ENCODE results near the gene ZSCAN9.

ZSCAN9 gene

DNA sequence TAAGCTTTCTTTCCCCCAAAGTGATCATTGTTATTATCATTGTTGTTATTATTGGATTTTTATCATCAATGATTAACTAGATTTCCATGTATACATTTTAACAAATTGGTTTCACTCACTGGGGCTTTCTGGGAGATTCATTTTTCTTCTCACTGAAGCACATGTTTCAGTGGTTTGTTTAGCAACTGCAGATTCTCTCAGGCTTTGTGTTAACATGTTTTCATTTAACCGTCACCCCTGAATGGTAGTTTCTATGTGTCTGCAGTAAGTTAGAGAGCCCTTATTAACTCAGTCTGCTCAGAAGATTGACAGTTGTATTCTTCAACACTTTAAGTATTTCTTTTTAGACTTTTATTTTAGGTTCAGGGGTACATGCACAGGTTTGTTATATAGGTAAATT lies 14.6 kb downstream of the ZSCAN9 start:
- Histone ChIP-seq H2BK15ac (ENCODE audit: low read length) (no peak overlapping the region), H3K4me2 (ENCODE audit: insufficient read depth, low read length, poor library complexity, severe bottlenecking) (no peak overlapping the region), H3K23ac (ENCODE audit: low read depth, low read length, poor library complexity) (no peak overlapping the region), H3K4me3 (ENCODE audit: low read length in 2 of 2) (no peak overlapping the region), H2AFZ (ENCODE audit: low read length) (no peak overlapping the region), H3K9me3 (replicated peaks in 1 of 2; ENCODE audit: control insufficient read depth in 2 of 2, insufficient read depth in 1 of 2, low read depth in 1 of 2, low read length in 2 of 2) (peaks cover 0 to 8% of the 10 kb centered on the region in 2 donors), H4K8ac (ENCODE audit: low read depth, low read length) (no peak overlapping the region), H2BK5ac (ENCODE audit: low read length) (no peak overlapping the region), H3K27ac (replicated peaks; ENCODE audit: low read length) (no peak overlapping the region), H3K36me3 (replicated peaks in 1 of 2; ENCODE audit: control insufficient read depth in 2 of 2, insufficient read depth in 2 of 2, low read length in 2 of 2) (peaks cover 6 to 46% of the 10 kb centered on the region in 2 donors), H2BK120ac (ENCODE audit: low read depth, low read length) (no peak overlapping the region), H3K14ac (ENCODE audit: low read length) (no peak overlapping the region), H3K9ac (ENCODE audit: low read depth, low read length, poor library complexity) (no peak overlapping the region), H3K4me1 (ENCODE audit: control insufficient read depth in 2 of 2, insufficient read depth in 1 of 2, low read depth in 1 of 2, low read length in 2 of 2) (peaks cover 0 to 1% of the 10 kb centered on the region in 2 donors), H4K91ac (ENCODE audit: low read depth, low read length, poor library complexity) (no peak overlapping the region), H3K27me3 (ENCODE audit: control insufficient read depth in 3 of 3, insufficient read depth in 3 of 3, low read depth in 1 of 3, low read length in 3 of 3) (no peaks in the 10 kb centered on the region), H3K18ac (ENCODE audit: low read length) (no peak overlapping the region), H2BK12ac (ENCODE audit: low read length) (no peak overlapping the region), H3K79me1 (ENCODE audit: low read depth, low read length) (no peaks in the 10 kb centered on the region), H2AK5ac (ENCODE audit: low read depth, low read length) (no peak overlapping the region), H3K4ac (ENCODE audit: low read length) (no peak overlapping the region)
- no peak for DNase-seq (ENCODE audit: low spot score)
- WGBS, 2 donors (ENCODE audit: extremely low coverage in 2 of 2, insufficient read length in 2 of 2, insufficient replicate concordance in 1 of 2) = no CpG with 5 or more reads among the region's 1 CpG

DNA sequence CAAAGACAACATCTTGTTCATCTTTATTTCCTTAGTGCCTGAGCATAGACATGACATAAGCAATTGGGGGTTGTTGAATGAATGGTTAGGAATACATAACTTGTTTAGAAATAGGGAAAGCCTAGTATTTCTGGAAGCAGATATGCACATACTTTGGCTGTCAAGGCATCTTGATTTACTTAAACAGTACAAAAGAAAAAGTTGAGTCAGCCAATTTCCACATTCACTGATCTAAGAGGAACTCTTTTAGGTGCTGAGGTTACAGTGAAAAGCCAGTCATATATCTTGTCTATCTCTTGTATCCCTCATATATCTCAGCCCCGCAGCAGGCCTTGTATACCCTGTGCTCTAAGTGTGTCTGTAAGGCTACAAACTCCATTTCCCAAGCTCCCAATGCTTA lies 15.4 kb downstream of the ZSCAN9 start:
- no peak overlapping the region for H3K23ac ChIP-seq (ENCODE audit: low read depth, low read length, poor library complexity)
- DNase-seq (ENCODE audit: low spot score) = no peak
- H3K4me1 ChIP-seq (ENCODE audit: control insufficient read depth in 2 of 2, insufficient read depth in 1 of 2, low read depth in 1 of 2, low read length in 2 of 2) = peaks cover 0 to 1% of the 10 kb centered on the region in 2 donors
- H3K79me1 ChIP-seq (ENCODE audit: low read depth, low read length) = no peaks in the 10 kb centered on the region
- H3K4me2 ChIP-seq (ENCODE audit: insufficient read depth, low read length, poor library complexity, severe bottlenecking) = no peak overlapping the region
- H2BK5ac ChIP-seq (ENCODE audit: low read length) = no peak overlapping the region
- no peak overlapping the region for H3K27ac ChIP-seq (replicated peaks; ENCODE audit: low read length)
- no peak overlapping the region for H2BK120ac ChIP-seq (ENCODE audit: low read depth, low read length)
- no peak overlapping the region for H3K9ac ChIP-seq (ENCODE audit: low read depth, low read length, poor library complexity)
- no peak overlapping the region for H3K18ac ChIP-seq (ENCODE audit: low read length)
- no CpG with 5 or more reads among the region's 1 CpG for WGBS, 2 donors (ENCODE audit: extremely low coverage in 2 of 2, insufficient read length in 2 of 2, insufficient replicate concordance in 1 of 2)
- H2AK5ac ChIP-seq (ENCODE audit: low read depth, low read length) = no peak overlapping the region
- H3K9me3 ChIP-seq (replicated peaks in 1 of 2; ENCODE audit: control insufficient read depth in 2 of 2, insufficient read depth in 1 of 2, low read depth in 1 of 2, low read length in 2 of 2) = peaks cover 0 to 8% of the 10 kb centered on the region in 2 donors
- no peak overlapping the region for H4K8ac ChIP-seq (ENCODE audit: low read depth, low read length)
- H2AFZ ChIP-seq (ENCODE audit: low read length) = no peak overlapping the region
- no peak overlapping the region for H3K14ac ChIP-seq (ENCODE audit: low read length)
- no peak overlapping the region for H3K4me3 ChIP-seq (ENCODE audit: low read length in 2 of 2)
- no peak overlapping the region for H4K91ac ChIP-seq (ENCODE audit: low read depth, low read length, poor library complexity)
- no peaks in the 10 kb centered on the region for H3K27me3 ChIP-seq (ENCODE audit: control insufficient read depth in 3 of 3, insufficient read depth in 3 of 3, low read depth in 1 of 3, low read length in 3 of 3)
- H3K4ac ChIP-seq (ENCODE audit: low read length) = no peak overlapping the region
- no peak overlapping the region for H2BK12ac ChIP-seq (ENCODE audit: low read length)
- H3K36me3 ChIP-seq (replicated peaks in 1 of 2; ENCODE audit: control insufficient read depth in 2 of 2, insufficient read depth in 2 of 2, low read length in 2 of 2) = peaks cover 13 to 47% of the 10 kb centered on the region in 2 donors
- no peak overlapping the region for H2BK15ac ChIP-seq (ENCODE audit: low read length)

DNA sequence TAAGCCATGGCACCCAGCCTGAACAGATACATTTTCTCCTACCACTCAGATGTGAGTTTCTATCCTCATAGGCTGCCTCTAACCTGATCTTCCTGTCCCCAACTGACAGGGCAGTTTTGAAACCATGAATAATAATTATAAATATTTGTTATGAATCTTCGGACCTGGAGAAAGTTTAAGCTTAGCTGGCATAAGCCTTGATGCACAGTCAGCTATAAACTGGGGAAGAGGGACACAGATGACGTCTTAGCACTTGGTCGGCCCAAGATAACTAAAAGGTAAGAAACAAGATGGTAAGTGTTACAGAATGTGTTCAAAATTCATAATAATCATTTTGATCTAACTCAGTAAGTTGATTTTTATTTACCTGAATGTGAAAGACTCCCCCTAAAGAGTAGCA lies 18.9 kb downstream of the ZSCAN9 start:
- H3K36me3 ChIP-seq (replicated peaks in 1 of 2; ENCODE audit: control insufficient read depth in 2 of 2, insufficient read depth in 2 of 2, low read length in 2 of 2) = peaks cover 26 to 55% of the 10 kb centered on the region in 2 donors
- H3K9me3 ChIP-seq (replicated peaks in 1 of 2; ENCODE audit: control insufficient read depth in 2 of 2, insufficient read depth in 1 of 2, low read depth in 1 of 2, low read length in 2 of 2) = no peaks in the 10 kb centered on the region

DNA sequence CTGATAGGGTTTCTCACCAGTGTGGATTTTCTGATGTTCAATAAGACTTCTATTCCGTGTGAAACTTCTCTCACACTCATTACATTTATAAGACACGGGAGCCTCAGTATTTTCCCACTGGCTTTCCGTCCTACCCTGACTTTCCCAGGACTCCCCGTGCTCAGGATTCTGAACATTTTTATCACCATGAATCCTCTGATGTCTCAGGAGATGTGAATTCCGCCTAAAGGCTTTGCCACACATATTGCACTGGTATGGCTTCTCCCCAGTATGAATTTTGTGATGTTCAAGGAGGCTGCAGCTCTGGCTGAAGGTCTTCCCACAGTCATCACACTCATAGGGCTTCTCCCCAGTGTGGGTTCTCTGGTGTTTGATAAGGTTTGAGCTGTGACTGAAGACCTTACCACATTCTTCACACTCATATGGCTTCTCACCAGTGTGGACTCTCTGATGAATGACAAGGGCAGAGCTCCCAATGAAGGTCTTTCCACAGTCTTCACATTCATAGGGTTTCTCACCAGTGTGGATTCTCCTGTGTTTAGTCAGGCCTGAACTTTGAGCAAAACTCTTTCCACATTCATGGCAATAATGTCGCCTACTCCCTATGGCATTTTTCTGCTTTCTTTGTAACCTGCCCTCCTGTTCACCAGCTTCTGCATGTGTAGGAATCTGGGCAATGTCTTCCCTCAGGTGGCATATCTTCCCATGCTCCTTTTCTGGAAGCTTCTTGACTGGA lies 20.3 kb downstream of the ZSCAN9 start:
- Histone ChIP-seq H3K79me1 (ENCODE audit: low read depth, low read length) (no peaks in the 10 kb centered on the region), H4K91ac (ENCODE audit: low read depth, low read length, poor library complexity) (no peak overlapping the region), H2BK15ac (ENCODE audit: low read length) (no peak overlapping the region), H3K36me3 (replicated peaks in 1 of 2; ENCODE audit: control insufficient read depth in 2 of 2, insufficient read depth in 2 of 2, low read length in 2 of 2) (peaks cover 26 to 61% of the 10 kb centered on the region in 2 donors), H3K4me1 (ENCODE audit: control insufficient read depth in 2 of 2, insufficient read depth in 1 of 2, low read depth in 1 of 2, low read length in 2 of 2) (no peaks in the 10 kb centered on the region), H2AFZ (ENCODE audit: low read length) (no peak overlapping the region), H3K9me3 (replicated peaks in 1 of 2; ENCODE audit: control insufficient read depth in 2 of 2, insufficient read depth in 1 of 2, low read depth in 1 of 2, low read length in 2 of 2) (no peaks in the 10 kb centered on the region), H3K18ac (ENCODE audit: low read length) (no peak overlapping the region), H3K4ac (ENCODE audit: low read length) (no peak overlapping the region), H3K4me2 (ENCODE audit: insufficient read depth, low read length, poor library complexity, severe bottlenecking) (no peak overlapping the region), H2BK5ac (ENCODE audit: low read length) (no peak overlapping the region), H3K4me3 (ENCODE audit: low read length in 2 of 2) (no peak overlapping the region), H2BK120ac (ENCODE audit: low read depth, low read length) (no peak overlapping the region), H2AK5ac (ENCODE audit: low read depth, low read length) (no peak overlapping the region), H3K27me3 (ENCODE audit: control insufficient read depth in 3 of 3, insufficient read depth in 3 of 3, low read depth in 1 of 3, low read length in 3 of 3) (no peaks in the 10 kb centered on the region), H3K27ac (replicated peaks; ENCODE audit: low read length) (no peak overlapping the region), H4K8ac (ENCODE audit: low read depth, low read length) (no peak overlapping the region), H3K14ac (ENCODE audit: low read length) (no peak overlapping the region), H3K23ac (ENCODE audit: low read depth, low read length, poor library complexity) (no peak overlapping the region), H3K9ac (ENCODE audit: low read depth, low read length, poor library complexity) (no peak overlapping the region), H2BK12ac (ENCODE audit: low read length) (no peak overlapping the region)
- no CpG with 5 or more reads among the region's 6 CpGs for WGBS, 2 donors (ENCODE audit: extremely low coverage in 2 of 2, insufficient read length in 2 of 2, insufficient replicate concordance in 1 of 2)
- no peak for DNase-seq (ENCODE audit: low spot score)

More for the DNA sequence above, 18.9 kb downstream of the ZSCAN9 start:
- no peak overlapping the region for H2BK15ac ChIP-seq (ENCODE audit: low read length)
- no peak overlapping the region for H4K91ac ChIP-seq (ENCODE audit: low read depth, low read length, poor library complexity)
- no peak overlapping the region for H3K23ac ChIP-seq (ENCODE audit: low read depth, low read length, poor library complexity)
- no peak overlapping the region for H2BK5ac ChIP-seq (ENCODE audit: low read length)
- no peak for DNase-seq (ENCODE audit: low spot score)
- H2AK5ac ChIP-seq (ENCODE audit: low read depth, low read length) = no peak overlapping the region
- H3K4ac ChIP-seq (ENCODE audit: low read length) = no peak overlapping the region
- H2AFZ ChIP-seq (ENCODE audit: low read length) = no peak overlapping the region
- H3K18ac ChIP-seq (ENCODE audit: low read length) = no peak overlapping the region
- no peak overlapping the region for H4K8ac ChIP-seq (ENCODE audit: low read depth, low read length)
- no peak overlapping the region for H3K4me3 ChIP-seq (ENCODE audit: low read length in 2 of 2)
- H3K4me1 ChIP-seq (ENCODE audit: control insufficient read depth in 2 of 2, insufficient read depth in 1 of 2, low read depth in 1 of 2, low read length in 2 of 2) = no peaks in the 10 kb centered on the region
- WGBS, 2 donors (ENCODE audit: extremely low coverage in 2 of 2, insufficient read length in 2 of 2, insufficient replicate concordance in 1 of 2) = no CpG with 5 or more reads among the region's 3 CpGs
- H3K4me2 ChIP-seq (ENCODE audit: insufficient read depth, low read length, poor library complexity, severe bottlenecking) = no peak overlapping the region
- no peak overlapping the region for H3K27ac ChIP-seq (replicated peaks; ENCODE audit: low read length)
- no peaks in the 10 kb centered on the region for H3K79me1 ChIP-seq (ENCODE audit: low read depth, low read length)
- H2BK12ac ChIP-seq (ENCODE audit: low read length) = no peak overlapping the region
- H3K9ac ChIP-seq (ENCODE audit: low read depth, low read length, poor library complexity) = no peak overlapping the region
- H2BK120ac ChIP-seq (ENCODE audit: low read depth, low read length) = no peak overlapping the region
- no peaks in the 10 kb centered on the region for H3K27me3 ChIP-seq (ENCODE audit: control insufficient read depth in 3 of 3, insufficient read depth in 3 of 3, low read depth in 1 of 3, low read length in 3 of 3)
- H3K14ac ChIP-seq (ENCODE audit: low read length) = no peak overlapping the region

Measured in neuronal stem cell (in vitro differentiated cells).